Measurements from ENCODE around the gene BAMBI.

Gene BAMBI

DNA sequence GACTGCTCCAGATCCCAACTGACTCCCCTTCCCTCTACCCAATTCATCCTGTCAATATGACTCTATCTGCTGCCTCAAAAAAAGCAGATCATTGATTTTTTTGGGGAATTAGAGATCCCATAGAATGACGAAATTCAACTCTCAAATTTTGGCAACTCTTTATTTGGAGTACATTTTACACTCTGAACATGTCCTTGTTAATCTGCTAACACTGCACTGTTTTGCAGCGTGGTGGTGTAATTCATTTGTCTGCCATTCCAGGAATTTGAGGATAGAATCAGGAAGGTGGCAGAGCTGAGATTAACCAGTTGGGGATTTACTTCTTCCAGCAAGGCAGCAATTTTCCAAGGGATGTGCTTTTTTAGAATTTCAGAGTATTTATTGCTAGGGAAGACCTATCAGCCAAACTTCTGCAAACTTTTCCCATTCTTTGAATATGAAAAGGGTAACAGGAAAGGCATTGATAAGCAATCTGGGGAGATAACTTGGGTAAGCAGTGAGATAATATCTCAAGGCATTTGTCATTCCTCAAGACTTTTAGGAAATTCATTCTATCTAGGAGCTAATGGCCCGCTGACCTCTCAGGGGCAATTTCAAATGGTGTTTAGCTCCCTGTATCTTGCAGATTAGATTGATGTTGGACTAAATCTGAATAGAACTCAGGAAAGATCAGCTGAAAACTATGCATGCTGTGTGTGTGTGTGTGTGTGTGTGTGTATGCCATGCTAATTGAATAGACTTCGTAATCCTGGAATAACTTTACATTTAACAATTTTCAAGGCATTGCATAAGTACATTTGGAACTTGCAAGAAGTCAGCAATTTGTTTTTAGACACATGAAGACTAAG lies 9.7 kb downstream of the BAMBI start:
- Histone ChIP-seq H3K4me1 (ENCODE audit: control insufficient read depth, insufficient read depth, low read depth, low read length) (no peaks in the 10 kb centered on the region), H3K9me3 (ENCODE audit: control insufficient read depth, low read length) (no peaks in the 10 kb centered on the region), H3K79me1 (replicated peaks; ENCODE audit: low read length, poor library complexity, severe bottlenecking) (no peaks in the 10 kb centered on the region), H3K4me3 (ENCODE audit: insufficient read depth in 1 of 2, low read depth in 1 of 2, low read length in 2 of 2) (no peak overlapping the region), H3K4me2 (ENCODE audit: low read length, poor library complexity, severe bottlenecking) (no peak overlapping the region), H3K4ac (ENCODE audit: low read depth in 1 of 2, low read length in 2 of 2) (no peak overlapping the region), H4K8ac (ENCODE audit: low read length) (no peak overlapping the region), H3K9ac (ENCODE audit: low read length) (no peak overlapping the region), H2AK5ac (ENCODE audit: low read length, severe bottlenecking) (no peak overlapping the region), H4K91ac (ENCODE audit: low read length) (no peak overlapping the region), H3K27me3 (ENCODE audit: control insufficient read depth in 1 of 2, insufficient read depth in 1 of 2, low read length in 2 of 2) (peaks cover 0 to 10% of the 10 kb centered on the region in 2 experiments), H3K23ac (ENCODE audit: low read length in 2 of 2) (no peak overlapping the region), H2BK15ac (ENCODE audit: low read depth, poor library complexity, severe bottlenecking) (no peak overlapping the region), H2BK12ac (ENCODE audit: low read length in 2 of 2) (no peak overlapping the region), H3K14ac (ENCODE audit: low read length in 2 of 2) (no peak overlapping the region), H2AFZ (ENCODE audit: low read depth, low read length) (no peak overlapping the region), H3K27ac (ENCODE audit: low read length, poor library complexity, severe bottlenecking) (no peak overlapping the region), H3K18ac (ENCODE audit: low read depth in 1 of 2, low read length in 2 of 2) (no peak overlapping the region), H2BK120ac (ENCODE audit: low read depth, low read length) (no peak overlapping the region), H3K36me3 (ENCODE audit: control insufficient read depth in 1 of 2, insufficient read depth in 2 of 2, low read depth in 1 of 2, low read length in 2 of 2) (peaks cover 2 to 10% of the 10 kb centered on the region in 2 experiments), H2BK5ac (ENCODE audit: low read depth, low read length, poor library complexity, severe bottlenecking) (no peak overlapping the region)
- WGBS, result 21% methylated on average over 2 of the region's 4 CpGs
- DNase-seq, result peak; percentile 71

DNA sequence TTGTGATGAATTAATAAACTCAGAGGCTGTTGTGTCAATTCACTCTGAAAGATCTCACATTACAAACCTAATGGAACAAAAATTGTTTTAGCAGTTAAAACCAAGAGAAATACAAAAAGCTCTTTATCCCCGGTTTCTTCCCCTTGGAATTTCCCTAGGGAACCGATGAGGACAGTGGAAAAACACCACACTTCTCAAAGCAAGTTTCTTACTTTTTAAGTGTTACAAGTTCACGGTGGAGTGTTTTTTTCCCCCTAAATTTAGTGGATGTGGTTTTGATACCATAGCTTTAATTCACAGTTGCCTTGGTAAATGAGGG lies 10.3 kb downstream of the BAMBI start:
- Histone ChIP-seq H2BK120ac (ENCODE audit: low read depth, low read length) (no peak overlapping the region), H3K4me3 (ENCODE audit: insufficient read depth in 1 of 2, low read depth in 1 of 2, low read length in 2 of 2) (no peak overlapping the region), H3K9ac (ENCODE audit: low read length) (no peak overlapping the region), H4K91ac (ENCODE audit: low read length) (no peak overlapping the region), H2AFZ (ENCODE audit: low read depth, low read length) (no peak overlapping the region), H3K23ac (ENCODE audit: low read length in 2 of 2) (no peak overlapping the region), H3K9me3 (ENCODE audit: control insufficient read depth, low read length) (no peaks in the 10 kb centered on the region), H3K36me3 (ENCODE audit: control insufficient read depth in 1 of 2, insufficient read depth in 2 of 2, low read depth in 1 of 2, low read length in 2 of 2) (peaks cover 0 to 7% of the 10 kb centered on the region in 2 experiments), H2AK5ac (ENCODE audit: low read length, severe bottlenecking) (no peak overlapping the region), H3K4me2 (ENCODE audit: low read length, poor library complexity, severe bottlenecking) (no peak overlapping the region), H3K18ac (ENCODE audit: low read depth in 1 of 2, low read length in 2 of 2) (no peak overlapping the region), H3K27ac (ENCODE audit: low read length, poor library complexity, severe bottlenecking) (no peak overlapping the region), H4K8ac (ENCODE audit: low read length) (no peak overlapping the region), H3K79me1 (replicated peaks; ENCODE audit: low read length, poor library complexity, severe bottlenecking) (no peaks in the 10 kb centered on the region), H2BK15ac (ENCODE audit: low read depth, poor library complexity, severe bottlenecking) (no peak overlapping the region), H3K27me3 (ENCODE audit: control insufficient read depth in 1 of 2, insufficient read depth in 1 of 2, low read length in 2 of 2) (peaks cover 0 to 10% of the 10 kb centered on the region in 2 experiments), H2BK5ac (ENCODE audit: low read depth, low read length, poor library complexity, severe bottlenecking) (no peak overlapping the region), H2BK12ac (ENCODE audit: low read length in 2 of 2) (no peak overlapping the region), H3K4me1 (ENCODE audit: control insufficient read depth, insufficient read depth, low read depth, low read length) (no peaks in the 10 kb centered on the region), H3K4ac (ENCODE audit: low read depth in 1 of 2, low read length in 2 of 2) (no peak overlapping the region), H3K14ac (ENCODE audit: low read length in 2 of 2) (no peak overlapping the region)
- DNase-seq, result no peak
- 13% methylated on average over 2 of the region's 3 CpGs for WGBS

DNA sequence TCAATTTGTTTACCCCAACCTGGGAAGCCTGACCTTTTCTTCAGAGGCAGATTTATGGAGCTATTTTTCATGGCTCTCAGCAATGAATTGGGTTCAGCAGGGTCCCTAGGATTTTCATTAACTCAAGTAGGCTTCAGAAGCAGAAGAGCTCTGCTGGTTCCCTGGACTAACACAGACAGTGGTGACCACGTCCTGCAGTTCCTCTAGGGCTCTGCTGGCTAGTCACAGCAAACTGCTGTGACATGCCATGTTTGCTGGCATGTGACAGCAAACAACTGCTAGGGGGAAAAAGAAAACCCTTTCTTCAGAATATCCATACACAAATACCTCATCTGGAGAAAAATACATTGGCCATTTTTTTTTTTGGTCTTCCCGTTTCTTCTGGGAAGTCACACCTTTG lies 13.2 kb downstream of the BAMBI start:
- Histone ChIP-seq H2BK120ac (ENCODE audit: low read depth, low read length) (no peak overlapping the region), H3K4me2 (ENCODE audit: low read length, poor library complexity, severe bottlenecking) (no peak overlapping the region), H3K23ac (ENCODE audit: low read length in 2 of 2) (no peak overlapping the region), H4K8ac (ENCODE audit: low read length) (no peak overlapping the region), H4K91ac (ENCODE audit: low read length) (no peak overlapping the region), H2BK15ac (ENCODE audit: low read depth, poor library complexity, severe bottlenecking) (no peak overlapping the region), H3K18ac (ENCODE audit: low read depth in 1 of 2, low read length in 2 of 2) (peak overlapping the region in 1 of 2 experiments; percentile 21), H2AK5ac (ENCODE audit: low read length, severe bottlenecking) (no peak overlapping the region), H2AFZ (ENCODE audit: low read depth, low read length) (no peak overlapping the region), H3K14ac (ENCODE audit: low read length in 2 of 2) (no peak overlapping the region), H3K4ac (ENCODE audit: low read depth in 1 of 2, low read length in 2 of 2) (no peak overlapping the region), H3K27ac (ENCODE audit: low read length, poor library complexity, severe bottlenecking) (no peak overlapping the region), H2BK12ac (ENCODE audit: low read length in 2 of 2) (no peak overlapping the region), H3K9me3 (ENCODE audit: control insufficient read depth, low read length) (no peaks in the 10 kb centered on the region), H3K4me1 (ENCODE audit: control insufficient read depth, insufficient read depth, low read depth, low read length) (no peaks in the 10 kb centered on the region), H3K79me1 (replicated peaks; ENCODE audit: low read length, poor library complexity, severe bottlenecking) (no peaks in the 10 kb centered on the region), H3K4me3 (ENCODE audit: insufficient read depth in 1 of 2, low read depth in 1 of 2, low read length in 2 of 2) (no peak overlapping the region), H3K27me3 (ENCODE audit: control insufficient read depth in 1 of 2, insufficient read depth in 1 of 2, low read length in 2 of 2) (peaks cover 0 to 10% of the 10 kb centered on the region in 2 experiments), H3K9ac (ENCODE audit: low read length) (no peak overlapping the region), H2BK5ac (ENCODE audit: low read depth, low read length, poor library complexity, severe bottlenecking) (no peak overlapping the region), H3K36me3 (ENCODE audit: control insufficient read depth in 1 of 2, insufficient read depth in 2 of 2, low read depth in 1 of 2, low read length in 2 of 2) (no peaks in the 10 kb centered on the region)
- DNase-seq, result no peak
- 65% methylated on average over 2 of the region's 2 CpGs for WGBS

DNA sequence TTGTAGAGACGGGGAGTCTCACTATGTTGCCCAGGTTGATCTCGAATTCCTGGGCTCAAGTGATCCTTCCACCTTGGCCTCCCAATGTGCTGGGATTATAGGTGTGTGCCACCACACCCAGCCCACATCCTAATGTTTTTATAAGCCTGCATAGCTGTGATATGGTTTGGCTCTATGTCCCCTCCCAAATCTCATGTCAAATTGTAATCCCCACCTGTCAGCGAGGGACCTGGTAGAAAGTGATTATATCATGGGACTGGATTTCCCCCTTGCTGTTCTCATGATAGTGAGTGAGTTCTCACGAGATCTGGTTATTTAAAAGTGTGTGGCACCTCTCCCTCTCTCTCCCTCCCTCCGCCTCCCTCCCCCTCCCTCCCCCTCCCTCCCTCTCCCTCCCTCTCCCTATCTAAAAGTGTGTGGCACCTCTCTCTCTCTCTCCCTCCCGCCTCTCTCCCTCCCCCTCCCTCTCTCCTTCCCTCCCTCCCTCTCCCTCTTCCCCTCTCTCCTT lies 13.9 kb downstream of the BAMBI start:
- H2BK5ac ChIP-seq (ENCODE audit: low read depth, low read length, poor library complexity, severe bottlenecking), result no peak overlapping the region

More for the DNA sequence above, 13.9 kb downstream of the BAMBI start:
- Histone ChIP-seq H2BK15ac (ENCODE audit: low read depth, poor library complexity, severe bottlenecking) (no peak overlapping the region), H3K36me3 (ENCODE audit: control insufficient read depth in 1 of 2, insufficient read depth in 2 of 2, low read depth in 1 of 2, low read length in 2 of 2) (no peaks in the 10 kb centered on the region), H3K79me1 (replicated peaks; ENCODE audit: low read length, poor library complexity, severe bottlenecking) (no peaks in the 10 kb centered on the region), H3K23ac (ENCODE audit: low read length in 2 of 2) (no peak overlapping the region), H2BK12ac (ENCODE audit: low read length in 2 of 2) (no peak overlapping the region), H4K91ac (ENCODE audit: low read length) (no peak overlapping the region), H3K18ac (ENCODE audit: low read depth in 1 of 2, low read length in 2 of 2) (no peak overlapping the region), H3K4me2 (ENCODE audit: low read length, poor library complexity, severe bottlenecking) (no peak overlapping the region), H3K9me3 (ENCODE audit: control insufficient read depth, low read length) (no peaks in the 10 kb centered on the region), H3K27me3 (ENCODE audit: control insufficient read depth in 1 of 2, insufficient read depth in 1 of 2, low read length in 2 of 2) (peaks cover 0 to 10% of the 10 kb centered on the region in 2 experiments), H3K9ac (ENCODE audit: low read length) (no peak overlapping the region), H2AK5ac (ENCODE audit: low read length, severe bottlenecking) (no peak overlapping the region), H2AFZ (ENCODE audit: low read depth, low read length) (no peak overlapping the region), H3K14ac (ENCODE audit: low read length in 2 of 2) (no peak overlapping the region), H2BK120ac (ENCODE audit: low read depth, low read length) (no peak overlapping the region), H3K4me1 (ENCODE audit: control insufficient read depth, insufficient read depth, low read depth, low read length) (no peaks in the 10 kb centered on the region), H3K27ac (ENCODE audit: low read length, poor library complexity, severe bottlenecking) (no peak overlapping the region), H3K4me3 (ENCODE audit: insufficient read depth in 1 of 2, low read depth in 1 of 2, low read length in 2 of 2) (no peak overlapping the region), H3K4ac (ENCODE audit: low read depth in 1 of 2, low read length in 2 of 2) (no peak overlapping the region), H4K8ac (ENCODE audit: low read length) (no peak overlapping the region)
- WGBS, result 96% methylated on average over 3 of the region's 6 CpGs
- no peak for DNase-seq
